Endothelial cell of umbilical vein (primary cell): ENCODE data around the gene LMF1. TPM values are rescaled to one million over a fixed set of nuclear protein-coding genes. Genes with fewer than 3 reads are reported as not detected.

Source experiments
- BruUV-seq: library from RNA; stranded (reverse); fragments of 400-500 nt; replicated peaks from 2 replicates; lab custom pipeline; 2021; lab: Mats Ljungman, UMichigan
- CTCF ChIA-PET: fragments of 300-600, 350-600 bp; sonication (Branson Sonifier 250); formaldehyde crosslinking; loops from one replicate; lab custom pipeline; 2021; ENCODE audit warnings: antibody characterized with exemption, inconsistent platforms; lab: Charles Lee
- POLR2A ChIA-PET: fragments of 300-600, 350-600 bp; sonication (Branson Sonifier 250); formaldehyde crosslinking; loops from one replicate; lab custom pipeline; 2021; ENCODE audit warnings: antibody characterized with exemption, inconsistent platforms; lab: Charles Lee
- DNase-seq: peaks from one replicate; pipeline ENCODE4 v3.0.0-alpha.2; 2011; ENCODE audit warnings: low read depth, low spot score
- FAIRE-seq: peaks from 2 replicates; lab custom pipeline; 2011; peaks lifted over from hg19 to GRCh38; lab: Jason Lieb, UNC
- H2AFZ ChIP-seq: 2 replicates; pipeline ENCODE4 v1.6.0; 2012; ENCODE audit warnings: low read depth, low read length, control low read depth, inconsistent platforms
- H3K27ac ChIP-seq: 2 replicates; pipeline ENCODE4 v1.5.1; 2011; ENCODE audit warnings: low read depth, mild to moderate bottlenecking, control low read depth, low read length, moderate library complexity; ENCODE audit not compliant: insufficient read depth
- H3K27me3 ChIP-seq, 2 experiments: 2 replicates each; pipeline versions ENCODE4 v1.6.0 to v1.6.1; 2011; ENCODE audit warnings: low read length in 2 of 2, mixed read lengths in 1 of 2; ENCODE audit not compliant: control insufficient read depth in 2 of 2, insufficient read depth in 2 of 2
- H3K36me3 ChIP-seq, 2 experiments: 2 replicates in 1 of 2; 3 replicates in 1 of 2; pipeline ENCODE4 v1.5.1; 2011; ENCODE audit warnings: low read length in 2 of 2, mild to moderate bottlenecking in 1 of 2, moderate library complexity in 1 of 2; ENCODE audit not compliant: control insufficient read depth in 2 of 2, insufficient read depth in 2 of 2; ENCODE audit errors: extremely low read depth in 1 of 2
- H3K4me1 ChIP-seq: 3 replicates; pipeline ENCODE4 v1.5.1; 2011; ENCODE audit warnings: mild to moderate bottlenecking, low read length; ENCODE audit not compliant: control insufficient read depth, insufficient read depth; ENCODE audit errors: extremely low read depth
- H3K4me2 ChIP-seq: 2 replicates; pipeline ENCODE4 v1.6.1; 2011; ENCODE audit warnings: low read length, control low read depth, mixed read lengths; ENCODE audit not compliant: insufficient read depth
- H3K4me3 ChIP-seq, 3 experiments: fragments of 200-600 bp in 1 of 3; sonication (generic), shearing (Covaris generic) in 1 of 3; replicated peaks in 1 of 3; 2 replicates each; pipeline ENCODE4 v1.5.1; 2011 to 2016; ENCODE audit warnings: control low read depth in 3 of 3, low read length in 3 of 3, mild to moderate bottlenecking in 2 of 3, inconsistent platforms in 1 of 3, low read depth in 1 of 3, moderate library complexity in 1 of 3; ENCODE audit not compliant: insufficient read depth in 1 of 3
- H3K79me2 ChIP-seq: 2 replicates; pipeline ENCODE4 v1.6.0; 2012; ENCODE audit warnings: low read length, inconsistent platforms; ENCODE audit not compliant: control insufficient read depth, insufficient read depth
- H3K9ac ChIP-seq: replicated peaks from 2 replicates; pipeline ENCODE3; 2011; ENCODE audit warnings: low read length, control low read depth; ENCODE audit not compliant: insufficient read depth; ENCODE audit errors: extremely low read depth
- H3K9me1 ChIP-seq: replicated peaks from 3 replicates; pipeline ENCODE4 v1.6.0; 2011; ENCODE audit warnings: mild to moderate bottlenecking, low read length; ENCODE audit not compliant: control insufficient read depth, insufficient read depth; ENCODE audit errors: extremely low read depth
- H3K9me3 ChIP-seq: replicated peaks from 2 replicates; pipeline ENCODE4 v1.5.1; 2012; ENCODE audit warnings: low read length, inconsistent platforms; ENCODE audit not compliant: control insufficient read depth, insufficient read depth
- H4K20me1 ChIP-seq: replicated peaks from 2 replicates; pipeline ENCODE3; 2011; ENCODE audit warnings: mild to moderate bottlenecking, low read length; ENCODE audit not compliant: control insufficient read depth, insufficient read depth; ENCODE audit errors: extremely low read depth
- CTCF ChIP-seq, 2 donors: IDR thresholded peaks; 1 replicate in 1 of 2; 2 replicates in 1 of 2; pipeline ENCODE4 v1.5.1; 2011; ENCODE audit warnings: low read length in 2 of 2, mild to moderate bottlenecking in 2 of 2, moderate library complexity in 2 of 2, control low read depth in 1 of 2, inconsistent platforms in 1 of 2, low read depth in 1 of 2; ENCODE audit not compliant: insufficient read depth in 1 of 2; ENCODE audit errors: extremely low read depth in 1 of 2
- EZH2 ChIP-seq: IDR thresholded peaks from 2 replicates; pipeline ENCODE4 v1.6.1; 2012; ENCODE audit warnings: borderline replicate concordance, low read depth, mild to moderate bottlenecking, moderate library complexity, low read length, inconsistent platforms; ENCODE audit not compliant: severe bottlenecking
- FOS ChIP-seq: IDR thresholded peaks from 2 replicates; pipeline ENCODE4 v1.6.1; 2011; ENCODE audit warnings: mild to moderate bottlenecking, low read length, moderate library complexity, borderline replicate concordance; ENCODE audit not compliant: insufficient read depth
- GATA2 ChIP-seq: IDR thresholded peaks from 2 replicates; pipeline ENCODE4 v1.7.0; 2011; ENCODE audit warnings: low read depth, mild to moderate bottlenecking, moderate library complexity, mixed read lengths, low read length; ENCODE audit not compliant: insufficient read length, insufficient read depth
- JUN ChIP-seq: IDR thresholded peaks from 2 replicates; pipeline ENCODE4 v1.6.1; 2011; ENCODE audit warnings: borderline replicate concordance, low read depth; ENCODE audit not compliant: insufficient read length, insufficient read depth
- MAX ChIP-seq: IDR thresholded peaks from 2 replicates; pipeline ENCODE4 v1.6.1; 2011; ENCODE audit not compliant: insufficient read depth, insufficient read length
- MYC ChIP-seq: IDR thresholded peaks from one replicate; pipeline ENCODE4 v1.6.1; 2011; ENCODE audit warnings: mild to moderate bottlenecking, low read depth, low read length
- POLR2A ChIP-seq: IDR thresholded peaks from 2 replicates; pipeline ENCODE4 v1.6.1; 2012; ENCODE audit warnings: low read depth, mild to moderate bottlenecking, control low read depth, low read length
- POLR2AphosphoS5 ChIP-seq: IDR thresholded peaks from 2 replicates; pipeline ENCODE4 v1.6.1; 2012; ENCODE audit warnings: low read depth, mild to moderate bottlenecking, control low read depth, low read length, moderate library complexity; ENCODE audit not compliant: insufficient read depth
- dilution Hi-C: fragments of 300-500 bp; cut with MboI; formaldehyde crosslinking; loops from one replicate; pipeline ENCODE4 v1.15.0; 2019; ENCODE audit warnings: low sequenced_read_pairs; ENCODE audit not compliant: extremely low pct_ligation_motif_present
- intact Hi-C: fragments of 100-400 bp; cut with micrococcal nuclease; formaldehyde crosslinking; loops from one replicate; pipeline ENCODE4 v1.10.0; 2022
- polyA plus RNA-seq, 4 experiments: library from polyadenylated mRNA; depleted of rRNA in 3 of 4; stranded (reverse) in 3 of 4; unstranded in 1 of 4; fragments of >200 nt; gene quantifications; 2 replicates each; pipeline versions ENCODE4 v1.2.1 to v1.2.3, GENCODE V29; 2011 to 2012; ENCODE audit warnings: missing spikeins in 1 of 4
- total RNA-seq: library from RNA; stranded (reverse); gene quantifications from 2 replicates; pipeline ENCODE4 v1.2.3, GENCODE V29; 2021

LMF1 gene
- total and polyA plus RNA-seq, 2 donors (not counting 3 experiments of a cell fraction or from before 2014, with no cell fraction given) = 17.8 TPM

GRCh38 chr16:967546-968295 is 3.1 kb downstream of the LMF1 start:
- H3K27me3 ChIP-seq = no peaks in the 10 kb centered on the region
- BruUV-seq = no TSS peak
- H3K4me1 ChIP-seq = peaks cover 18% of the 10 kb centered on the region
- H3K36me3 ChIP-seq = no peaks in the 10 kb centered on the region
- H3K9ac ChIP-seq = no peak overlapping the region
- no peaks in the 10 kb centered on the region for H3K9me3 ChIP-seq
- POLR2A ChIA-PET = no interaction called here
- no peak overlapping the region for H2AFZ ChIP-seq
- no peaks in the 10 kb centered on the region for H3K9me1 ChIP-seq
- peak; percentile 8 for FAIRE-seq
- no peak for DNase-seq
- CTCF ChIA-PET = no interaction called here
- intact Hi-C loops (no loop called here), dilution Hi-C loops (no loop called here)
- TF ChIP-seq FOS = no peak
- no peak for TF ChIP-seq POLR2AphosphoS5
- TF ChIP-seq JUN = no peak
- no peaks in the 10 kb centered on the region for H4K20me1 ChIP-seq
- no peak overlapping the region for H3K4me3 ChIP-seq
- H3K79me2 ChIP-seq = no peaks in the 10 kb centered on the region
- H3K27ac ChIP-seq = no peak overlapping the region
- no peak overlapping the region for H3K4me2 ChIP-seq

GRCh38 chr16:967077-967541 is 3.7 kb downstream of the LMF1 start:
- Histone ChIP-seq H3K4me3 (no peak overlapping the region), H3K79me2 (no peaks in the 10 kb centered on the region), H3K4me1 (peaks cover 18% of the 10 kb centered on the region), H4K20me1 (no peaks in the 10 kb centered on the region), H3K9me1 (no peaks in the 10 kb centered on the region), H3K36me3 (no peaks in the 10 kb centered on the region), H3K4me2 (no peak overlapping the region), H2AFZ (no peak overlapping the region), H3K27me3 (no peaks in the 10 kb centered on the region), H3K9me3 (no peaks in the 10 kb centered on the region), H3K9ac (no peak overlapping the region), H3K27ac (no peak overlapping the region)
- POLR2A ChIA-PET = no interaction called here
- CTCF ChIA-PET = no interaction called here
- DNase-seq = peak; percentile 23
- dilution Hi-C loops (no loop called here), intact Hi-C loops (no loop called here)
- TF ChIP-seq GATA2 = no peak
- TF ChIP-seq FOS = no peak
- no peak for TF ChIP-seq MAX
- TF ChIP-seq POLR2A = no peak
- TF ChIP-seq CTCF (IDR thresholded peaks at IDR 0.05; ENCODE audit: extremely low read depth in 1 of 2, insufficient read depth in 1 of 2, low read depth in 1 of 2, low read length in 2 of 2) = no peak
- no peak for TF ChIP-seq JUN
- no peak for TF ChIP-seq EZH2
- no peak for TF ChIP-seq POLR2AphosphoS5
- no peak for TF ChIP-seq MYC
- BruUV-seq = no TSS peak
- no peak for FAIRE-seq
